DOHH2 (cell line): ENCODE results near the gene TNRC6C.

Source experiments
- CTCF ChIP-seq: fragments of 200-600 bp; sonication (generic); IDR thresholded peaks from one replicate; pipeline ENCODE4 v1.5.1; 2014; ENCODE audit warnings: antibody characterized with exemption, mild to moderate bottlenecking, low read depth, low read length; ENCODE audit not compliant: poor library complexity, severe bottlenecking
- EZH2phosphoT487 ChIP-seq: fragments of 200-600 bp; sonication (generic); IDR thresholded peaks from 2 replicates; pipeline ENCODE4 v1.6.1; 2017; ENCODE audit warnings: borderline replicate concordance, mild to moderate bottlenecking, antibody characterized with exemption, low read length, moderate library complexity, mixed read lengths

GRCh38 chr17:78132767-78133178 is 174.3 kb downstream of the TNRC6C start:
- TF ChIP-seq CTCF (no peak), EZH2phosphoT487 (no peak)
